ENCODE measurements around the gene CCL14. TPM values are rescaled to one million over a fixed set of nuclear protein-coding genes. Genes with fewer than 3 reads are reported as not detected.

Gene CCL14
- total and polyA plus RNA-seq, 9 of the 15 experiments (the other 6 are each of a cell fraction or from before 2014, with no cell fraction given), result not detected

DNA sequence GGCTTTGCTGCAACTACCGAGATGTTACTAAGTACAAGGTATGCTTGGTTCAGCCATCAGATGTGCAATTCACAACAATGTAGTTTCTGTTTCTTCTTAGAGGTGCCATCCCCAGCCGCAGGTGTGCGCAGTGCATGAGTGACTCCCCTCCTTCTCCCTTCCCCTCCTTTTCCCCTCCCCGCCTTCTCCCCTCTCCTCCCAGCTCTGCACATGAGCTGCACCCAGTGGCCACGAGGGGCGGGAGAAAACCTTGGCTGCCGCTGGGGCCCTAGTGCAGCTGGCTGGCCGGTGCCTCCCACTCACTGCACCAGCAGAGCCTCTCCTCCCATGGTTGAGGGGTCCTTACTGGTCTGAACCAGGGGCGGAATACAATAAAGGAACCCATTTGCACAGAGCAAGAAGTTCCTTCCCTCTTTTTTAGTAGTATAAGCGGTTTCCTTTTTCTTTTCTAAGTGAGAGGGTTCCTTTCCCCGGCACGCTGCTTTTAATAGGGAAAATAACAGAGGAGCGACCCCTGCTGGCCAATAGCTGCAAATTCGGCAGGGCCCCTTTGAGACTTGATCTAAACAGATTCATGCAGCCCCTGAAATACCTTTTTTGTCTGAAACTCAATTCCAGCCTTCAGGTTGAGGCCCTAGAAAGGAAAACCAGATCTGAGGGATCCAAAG lies 22.6 kb upstream of the CCL14 start (continued):
- TF ChIP-seq, protein P1, sequence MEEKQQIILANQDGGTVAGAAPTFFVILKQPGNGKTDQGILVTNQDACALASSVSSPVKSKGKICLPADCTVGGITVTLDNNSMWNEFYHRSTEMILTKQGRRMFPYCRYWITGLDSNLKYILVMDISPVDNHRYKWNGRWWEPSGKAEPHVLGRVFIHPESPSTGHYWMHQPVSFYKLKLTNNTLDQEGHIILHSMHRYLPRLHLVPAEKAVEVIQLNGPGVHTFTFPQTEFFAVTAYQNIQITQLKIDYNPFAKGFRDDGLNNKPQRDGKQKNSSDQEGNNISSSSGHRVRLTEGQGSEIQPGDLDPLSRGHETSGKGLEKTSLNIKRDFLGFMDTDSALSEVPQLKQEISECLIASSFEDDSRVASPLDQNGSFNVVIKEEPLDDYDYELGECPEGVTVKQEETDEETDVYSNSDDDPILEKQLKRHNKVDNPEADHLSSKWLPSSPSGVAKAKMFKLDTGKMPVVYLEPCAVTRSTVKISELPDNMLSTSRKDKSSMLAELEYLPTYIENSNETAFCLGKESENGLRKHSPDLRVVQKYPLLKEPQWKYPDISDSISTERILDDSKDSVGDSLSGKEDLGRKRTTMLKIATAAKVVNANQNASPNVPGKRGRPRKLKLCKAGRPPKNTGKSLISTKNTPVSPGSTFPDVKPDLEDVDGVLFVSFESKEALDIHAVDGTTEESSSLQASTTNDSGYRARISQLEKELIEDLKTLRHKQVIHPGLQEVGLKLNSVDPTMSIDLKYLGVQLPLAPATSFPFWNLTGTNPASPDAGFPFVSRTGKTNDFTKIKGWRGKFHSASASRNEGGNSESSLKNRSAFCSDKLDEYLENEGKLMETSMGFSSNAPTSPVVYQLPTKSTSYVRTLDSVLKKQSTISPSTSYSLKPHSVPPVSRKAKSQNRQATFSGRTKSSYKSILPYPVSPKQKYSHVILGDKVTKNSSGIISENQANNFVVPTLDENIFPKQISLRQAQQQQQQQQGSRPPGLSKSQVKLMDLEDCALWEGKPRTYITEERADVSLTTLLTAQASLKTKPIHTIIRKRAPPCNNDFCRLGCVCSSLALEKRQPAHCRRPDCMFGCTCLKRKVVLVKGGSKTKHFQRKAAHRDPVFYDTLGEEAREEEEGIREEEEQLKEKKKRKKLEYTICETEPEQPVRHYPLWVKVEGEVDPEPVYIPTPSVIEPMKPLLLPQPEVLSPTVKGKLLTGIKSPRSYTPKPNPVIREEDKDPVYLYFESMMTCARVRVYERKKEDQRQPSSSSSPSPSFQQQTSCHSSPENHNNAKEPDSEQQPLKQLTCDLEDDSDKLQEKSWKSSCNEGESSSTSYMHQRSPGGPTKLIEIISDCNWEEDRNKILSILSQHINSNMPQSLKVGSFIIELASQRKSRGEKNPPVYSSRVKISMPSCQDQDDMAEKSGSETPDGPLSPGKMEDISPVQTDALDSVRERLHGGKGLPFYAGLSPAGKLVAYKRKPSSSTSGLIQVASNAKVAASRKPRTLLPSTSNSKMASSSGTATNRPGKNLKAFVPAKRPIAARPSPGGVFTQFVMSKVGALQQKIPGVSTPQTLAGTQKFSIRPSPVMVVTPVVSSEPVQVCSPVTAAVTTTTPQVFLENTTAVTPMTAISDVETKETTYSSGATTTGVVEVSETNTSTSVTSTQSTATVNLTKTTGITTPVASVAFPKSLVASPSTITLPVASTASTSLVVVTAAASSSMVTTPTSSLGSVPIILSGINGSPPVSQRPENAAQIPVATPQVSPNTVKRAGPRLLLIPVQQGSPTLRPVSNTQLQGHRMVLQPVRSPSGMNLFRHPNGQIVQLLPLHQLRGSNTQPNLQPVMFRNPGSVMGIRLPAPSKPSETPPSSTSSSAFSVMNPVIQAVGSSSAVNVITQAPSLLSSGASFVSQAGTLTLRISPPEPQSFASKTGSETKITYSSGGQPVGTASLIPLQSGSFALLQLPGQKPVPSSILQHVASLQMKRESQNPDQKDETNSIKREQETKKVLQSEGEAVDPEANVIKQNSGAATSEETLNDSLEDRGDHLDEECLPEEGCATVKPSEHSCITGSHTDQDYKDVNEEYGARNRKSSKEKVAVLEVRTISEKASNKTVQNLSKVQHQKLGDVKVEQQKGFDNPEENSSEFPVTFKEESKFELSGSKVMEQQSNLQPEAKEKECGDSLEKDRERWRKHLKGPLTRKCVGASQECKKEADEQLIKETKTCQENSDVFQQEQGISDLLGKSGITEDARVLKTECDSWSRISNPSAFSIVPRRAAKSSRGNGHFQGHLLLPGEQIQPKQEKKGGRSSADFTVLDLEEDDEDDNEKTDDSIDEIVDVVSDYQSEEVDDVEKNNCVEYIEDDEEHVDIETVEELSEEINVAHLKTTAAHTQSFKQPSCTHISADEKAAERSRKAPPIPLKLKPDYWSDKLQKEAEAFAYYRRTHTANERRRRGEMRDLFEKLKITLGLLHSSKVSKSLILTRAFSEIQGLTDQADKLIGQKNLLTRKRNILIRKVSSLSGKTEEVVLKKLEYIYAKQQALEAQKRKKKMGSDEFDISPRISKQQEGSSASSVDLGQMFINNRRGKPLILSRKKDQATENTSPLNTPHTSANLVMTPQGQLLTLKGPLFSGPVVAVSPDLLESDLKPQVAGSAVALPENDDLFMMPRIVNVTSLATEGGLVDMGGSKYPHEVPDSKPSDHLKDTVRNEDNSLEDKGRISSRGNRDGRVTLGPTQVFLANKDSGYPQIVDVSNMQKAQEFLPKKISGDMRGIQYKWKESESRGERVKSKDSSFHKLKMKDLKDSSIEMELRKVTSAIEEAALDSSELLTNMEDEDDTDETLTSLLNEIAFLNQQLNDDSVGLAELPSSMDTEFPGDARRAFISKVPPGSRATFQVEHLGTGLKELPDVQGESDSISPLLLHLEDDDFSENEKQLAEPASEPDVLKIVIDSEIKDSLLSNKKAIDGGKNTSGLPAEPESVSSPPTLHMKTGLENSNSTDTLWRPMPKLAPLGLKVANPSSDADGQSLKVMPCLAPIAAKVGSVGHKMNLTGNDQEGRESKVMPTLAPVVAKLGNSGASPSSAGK (IDR thresholded peaks at IDR 0.05), result peak; percentile 32; the same call in 1 of the 2 replicates
- TF ChIP-seq RAD21 (CRISPR knock-in tag; conservative IDR thresholded peaks at IDR 0.05 in 1 of 2, IDR thresholded peaks at IDR 0.05 in 1 of 2) (peak in 1 of 2 experiments; percentile 60; a peak in 2 of 4 replicates), TOE1 (IDR thresholded peaks at IDR 0.05; ENCODE audit: borderline replicate concordance) (no peak), TOE1 (CRISPR knock-in tag; IDR thresholded peaks at IDR 0.05; ENCODE audit: borderline replicate concordance, low read depth) (no peak), CXXC5 (CRISPR knock-in tag; IDR thresholded peaks at IDR 0.05) (0 out of 2 replicates have a peak, but pooled peaks have one; percentile 11), GTF2E2 (tag; IDR thresholded peaks at IDR 0.05) (no peak), YBX1 (IDR thresholded peaks at IDR 0.05) (no peak), ZNF561 (CRISPR knock-in tag; conservative IDR thresholded peaks at IDR 0.05) (no peak), SMC3 (conservative IDR thresholded peaks at IDR 0.05; ENCODE audit: insufficient read depth, low read depth, low read length) (0 out of 2 replicates have a peak, but pooled peaks have one; percentile 37), KLF16 (IDR thresholded peaks at IDR 0.05) (peak; percentile 58)
- TF ChIP-seq, protein P2, sequence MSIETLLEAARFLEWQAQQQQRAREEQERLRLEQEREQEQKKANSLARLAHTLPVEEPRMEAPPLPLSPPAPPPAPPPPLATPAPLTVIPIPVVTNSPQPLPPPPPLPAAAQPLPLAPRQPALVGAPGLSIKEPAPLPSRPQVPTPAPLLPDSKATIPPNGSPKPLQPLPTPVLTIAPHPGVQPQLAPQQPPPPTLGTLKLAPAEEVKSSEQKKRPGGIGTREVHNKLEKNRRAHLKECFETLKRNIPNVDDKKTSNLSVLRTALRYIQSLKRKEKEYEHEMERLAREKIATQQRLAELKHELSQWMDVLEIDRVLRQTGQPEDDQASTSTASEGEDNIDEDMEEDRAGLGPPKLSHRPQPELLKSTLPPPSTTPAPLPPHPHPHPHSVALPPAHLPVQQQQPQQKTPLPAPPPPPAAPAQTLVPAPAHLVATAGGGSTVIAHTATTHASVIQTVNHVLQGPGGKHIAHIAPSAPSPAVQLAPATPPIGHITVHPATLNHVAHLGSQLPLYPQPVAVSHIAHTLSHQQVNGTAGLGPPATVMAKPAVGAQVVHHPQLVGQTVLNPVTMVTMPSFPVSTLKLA (conservative IDR thresholded peaks at IDR 0.05), result 0 out of 4 replicates have a peak, but pooled peaks have one; percentile 22 to 33
- TF ChIP-seq, protein P3, sequence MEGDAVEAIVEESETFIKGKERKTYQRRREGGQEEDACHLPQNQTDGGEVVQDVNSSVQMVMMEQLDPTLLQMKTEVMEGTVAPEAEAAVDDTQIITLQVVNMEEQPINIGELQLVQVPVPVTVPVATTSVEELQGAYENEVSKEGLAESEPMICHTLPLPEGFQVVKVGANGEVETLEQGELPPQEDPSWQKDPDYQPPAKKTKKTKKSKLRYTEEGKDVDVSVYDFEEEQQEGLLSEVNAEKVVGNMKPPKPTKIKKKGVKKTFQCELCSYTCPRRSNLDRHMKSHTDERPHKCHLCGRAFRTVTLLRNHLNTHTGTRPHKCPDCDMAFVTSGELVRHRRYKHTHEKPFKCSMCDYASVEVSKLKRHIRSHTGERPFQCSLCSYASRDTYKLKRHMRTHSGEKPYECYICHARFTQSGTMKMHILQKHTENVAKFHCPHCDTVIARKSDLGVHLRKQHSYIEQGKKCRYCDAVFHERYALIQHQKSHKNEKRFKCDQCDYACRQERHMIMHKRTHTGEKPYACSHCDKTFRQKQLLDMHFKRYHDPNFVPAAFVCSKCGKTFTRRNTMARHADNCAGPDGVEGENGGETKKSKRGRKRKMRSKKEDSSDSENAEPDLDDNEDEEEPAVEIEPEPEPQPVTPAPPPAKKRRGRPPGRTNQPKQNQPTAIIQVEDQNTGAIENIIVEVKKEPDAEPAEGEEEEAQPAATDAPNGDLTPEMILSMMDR (IDR thresholded peaks at IDR 0.05 in 2 of 3, conservative IDR thresholded peaks at IDR 0.05 in 1 of 3; ENCODE audit: insufficient read depth in 2 of 3, low read depth in 1 of 3, low read length in 3 of 3), result peak; percentile 64 to 83 (median 72)

All from K562 (cell line).